Activated CD8-positive, alpha-beta memory T cell treated with anti-CD3 and anti-CD28 coated beads for 24 hours (primary cell): ENCODE results near the gene SCT.

ENCODE experiments used
- DNase-seq: peaks from one replicate; pipeline ENCODE4 v3.0.0-alpha.2; 2020

Gene SCT

DNA sequence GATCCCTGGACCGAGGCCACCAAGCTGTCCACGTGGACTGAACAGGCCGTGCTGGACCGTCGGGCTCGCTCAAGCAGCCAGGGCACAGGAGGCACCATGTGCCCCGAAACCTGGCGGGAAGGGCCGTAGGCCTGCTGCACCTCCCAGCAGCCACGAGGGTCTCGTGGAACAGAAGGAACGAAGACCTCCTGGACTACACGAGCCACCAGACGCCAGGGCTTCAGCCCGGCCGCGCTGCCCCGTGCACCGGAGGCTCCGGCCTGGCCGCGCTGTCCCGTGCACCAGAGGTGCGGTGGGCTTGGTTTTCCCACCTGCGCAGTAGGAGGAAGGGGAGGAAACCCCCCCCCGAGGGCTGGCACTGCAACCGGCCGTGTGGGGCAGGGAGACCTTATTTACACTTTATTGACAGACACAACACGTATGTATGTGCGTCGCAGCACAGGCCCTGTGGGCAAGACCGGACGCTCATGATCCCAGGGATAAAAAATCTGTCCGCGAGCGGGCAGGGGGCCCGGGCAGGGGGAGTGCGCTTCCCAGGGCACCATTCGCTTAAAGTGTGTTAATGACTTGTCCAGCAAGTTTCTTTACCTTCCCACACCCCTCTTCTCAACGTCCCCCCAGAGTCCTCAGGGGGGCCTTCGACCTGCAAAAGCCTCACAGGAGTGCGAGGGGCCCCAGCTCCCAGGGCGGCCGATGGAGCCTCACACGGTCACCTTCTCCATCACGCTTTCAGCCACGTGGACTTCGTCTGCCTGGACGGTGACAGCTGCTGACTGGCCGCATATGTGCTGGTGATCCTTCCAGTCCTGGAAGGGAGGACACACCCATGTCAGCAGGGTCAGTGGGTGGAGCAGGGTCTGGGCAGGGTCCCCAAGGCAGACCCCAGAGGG is 17.1 kb upstream of the SCT start:
- DNase-seq = no peak

DNA sequence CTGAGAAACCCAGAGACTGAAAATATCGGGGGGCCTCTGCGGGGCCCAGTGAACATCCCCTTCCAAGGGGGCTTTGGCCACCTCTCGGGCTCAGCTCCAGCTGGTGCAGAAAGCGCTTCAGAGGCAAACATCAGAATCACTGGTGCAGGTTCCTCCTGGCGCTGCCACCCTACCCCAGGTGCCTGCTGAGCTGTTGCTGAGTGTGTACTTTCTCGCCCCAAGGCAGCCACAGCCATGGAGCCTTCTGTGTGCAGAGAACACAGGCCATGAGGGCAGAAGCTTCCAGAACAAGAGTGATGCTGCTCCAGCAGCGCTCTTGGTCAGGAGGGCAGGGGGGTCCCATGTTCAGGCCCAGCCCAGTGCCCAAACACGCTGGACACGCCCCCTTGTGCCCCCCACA is 16.4 kb upstream of the SCT start:
- DNase-seq = no peak

DNA sequence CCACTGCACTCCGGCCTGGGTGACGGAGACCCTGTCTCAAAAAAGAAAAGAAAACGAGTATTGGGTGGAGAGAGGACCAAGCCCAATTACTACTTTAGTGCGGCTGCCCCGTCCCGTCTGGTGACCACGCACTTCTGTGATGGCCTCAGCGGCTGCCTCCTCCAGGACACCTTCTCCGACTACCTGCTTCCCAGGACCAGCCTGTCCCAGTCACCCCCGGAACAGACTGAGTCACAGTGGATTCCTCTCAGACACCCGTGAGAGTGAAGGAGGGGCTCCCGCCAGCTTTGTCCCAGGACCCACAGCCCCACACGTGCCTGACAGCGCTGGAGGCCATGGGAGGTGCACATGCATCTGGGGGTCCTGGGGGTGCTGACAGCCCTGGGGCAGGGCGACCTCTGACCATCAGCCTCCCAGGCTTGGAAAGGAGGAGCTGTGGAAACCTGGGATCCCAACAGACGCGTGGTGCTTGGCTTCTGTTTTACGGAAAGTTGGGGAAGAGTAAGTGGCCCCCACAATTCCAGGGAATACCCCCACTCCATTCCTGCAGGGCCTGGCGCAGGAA is 14.9 kb upstream of the SCT start:
- no peak for DNase-seq

DNA sequence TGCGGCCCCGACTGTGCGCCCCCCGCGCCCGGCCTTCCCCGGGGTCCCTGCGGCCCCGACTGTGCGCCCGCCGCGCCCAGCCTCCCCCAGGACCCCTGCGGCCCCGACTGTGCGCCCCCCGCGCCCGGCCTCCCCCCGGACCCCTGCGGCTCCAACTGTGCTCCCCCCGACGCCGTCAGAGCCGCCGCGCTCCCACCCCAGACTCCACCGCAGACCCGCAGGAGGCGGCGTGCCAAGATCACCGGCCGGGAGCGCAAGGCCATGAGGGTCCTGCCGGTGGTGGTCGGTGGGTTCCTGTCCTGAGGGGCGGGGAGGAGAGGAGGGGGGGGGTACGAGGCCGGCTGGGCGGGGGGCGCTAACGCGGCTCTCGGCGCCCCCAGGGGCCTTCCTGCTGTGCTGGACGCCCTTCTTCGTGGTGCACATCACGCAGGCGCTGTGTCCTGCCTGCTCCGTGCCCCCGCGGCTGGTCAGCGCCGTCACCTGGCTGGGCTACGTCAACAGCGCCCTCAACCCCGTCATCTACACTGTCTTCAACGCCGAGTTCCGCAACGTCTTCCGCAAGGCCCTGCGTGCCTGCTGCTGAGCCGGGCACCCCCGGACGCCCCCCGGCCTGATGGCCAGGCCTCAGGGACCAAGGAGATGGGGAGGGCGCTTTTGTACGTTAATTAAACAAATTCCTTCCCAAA is 13.2 kb upstream of the SCT start:
- DNase-seq = peak; percentile 61

DNA sequence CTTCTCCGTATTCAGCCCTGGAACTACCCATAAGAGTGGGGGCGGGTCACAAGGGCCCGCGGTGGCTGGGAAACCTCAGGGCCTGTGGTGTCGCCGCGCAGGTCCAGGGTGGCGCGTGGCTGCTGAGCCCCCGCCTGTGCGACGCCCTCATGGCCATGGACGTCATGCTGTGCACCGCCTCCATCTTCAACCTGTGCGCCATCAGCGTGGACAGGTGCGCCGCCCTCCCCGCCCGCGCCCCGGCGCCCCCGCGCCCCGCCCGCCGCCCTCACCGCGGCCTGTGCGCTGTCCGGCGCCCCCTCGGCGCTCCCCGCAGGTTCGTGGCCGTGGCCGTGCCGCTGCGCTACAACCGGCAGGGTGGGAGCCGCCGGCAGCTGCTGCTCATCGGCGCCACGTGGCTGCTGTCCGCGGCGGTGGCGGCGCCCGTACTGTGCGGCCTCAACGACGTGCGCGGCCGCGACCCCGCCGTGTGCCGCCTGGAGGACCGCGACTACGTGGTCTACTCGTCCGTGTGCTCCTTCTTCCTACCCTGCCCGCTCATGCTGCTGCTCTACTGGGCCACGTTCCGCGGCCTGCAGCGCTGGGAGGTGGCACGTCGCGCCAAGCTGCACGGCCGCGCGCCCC is 12.5 kb upstream of the SCT start:
- DNase-seq = peak; percentile 66

DNA sequence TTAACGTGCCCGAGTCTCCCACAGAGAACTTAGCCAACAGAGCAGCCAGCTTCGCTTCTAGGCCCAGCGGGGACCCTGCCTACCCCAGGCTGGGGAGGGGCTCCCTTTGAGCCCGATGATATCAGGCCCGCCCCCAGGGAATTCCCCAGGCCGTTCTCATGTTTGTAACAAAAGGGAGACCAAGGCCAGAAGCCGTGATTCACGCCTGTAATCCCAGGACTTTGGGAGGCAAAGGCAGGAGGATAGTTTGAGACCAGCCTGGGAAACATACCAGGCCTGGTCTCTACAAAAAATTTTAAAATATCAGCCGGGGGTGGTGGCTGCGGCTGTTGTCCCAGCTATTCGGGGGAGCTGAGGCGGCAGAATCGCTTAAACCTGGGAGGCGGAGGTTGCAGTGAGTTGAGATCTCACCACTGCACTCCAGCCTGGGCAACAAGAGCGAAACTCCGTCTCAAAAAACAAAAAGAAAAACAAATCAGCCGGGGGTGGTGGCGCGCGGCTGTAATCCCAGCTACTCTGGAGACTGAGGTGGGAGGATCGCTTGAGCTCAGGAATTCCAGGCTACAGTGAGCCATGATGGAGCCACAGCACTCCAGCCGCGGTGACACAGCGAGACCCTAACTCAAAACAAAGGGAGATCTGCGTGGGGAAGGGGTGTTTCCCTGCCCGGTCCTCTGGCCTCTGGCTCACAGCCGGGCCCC is 11.8 kb upstream of the SCT start:
- DNase-seq = peak; percentile 55

DNA sequence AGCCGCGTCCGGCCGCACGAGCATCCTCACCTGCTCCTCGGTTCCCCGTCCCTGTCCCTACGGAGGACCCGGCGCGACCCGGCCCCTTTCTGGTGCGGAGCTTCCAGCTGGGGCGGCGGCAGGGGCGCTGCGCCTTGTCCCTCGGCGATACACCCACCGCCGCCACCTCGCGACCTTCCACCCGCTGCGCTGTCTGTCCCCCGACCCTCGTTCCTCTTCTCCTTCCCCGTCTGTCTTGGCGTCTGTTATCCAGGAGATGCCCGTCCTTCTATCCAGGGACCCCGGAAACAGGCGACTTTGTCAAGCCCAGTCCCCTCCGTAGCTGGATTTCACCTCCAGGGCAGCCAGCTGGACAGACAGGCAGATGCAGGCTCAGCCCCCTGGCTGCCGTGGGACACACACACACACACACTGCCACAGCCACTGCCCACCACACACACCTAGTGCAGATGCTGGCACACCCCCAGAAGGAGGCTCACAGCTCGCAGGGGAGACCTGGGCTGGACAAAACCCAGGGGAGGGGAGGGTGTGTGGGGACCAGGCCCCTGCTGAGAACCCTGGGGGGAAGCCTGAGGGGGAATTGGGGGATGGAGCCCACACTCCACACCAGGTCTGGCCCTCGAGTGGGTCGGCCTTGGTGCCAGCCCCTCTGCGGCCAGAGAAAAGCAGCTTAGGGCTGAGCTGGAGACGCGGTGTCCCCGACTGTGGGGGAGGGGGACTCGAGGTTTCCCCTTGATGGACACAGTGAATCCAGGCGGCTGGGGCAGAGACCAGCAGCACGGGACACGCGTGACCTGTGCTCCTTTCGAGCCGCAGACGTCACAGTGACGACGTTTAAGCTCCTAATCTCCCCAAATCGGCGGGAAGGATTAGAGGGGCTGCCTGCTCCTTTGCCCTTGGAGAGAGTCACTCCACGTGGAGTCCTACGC is 10.9 kb upstream of the SCT start:
- DNase-seq = peak; percentile 60

DNA sequence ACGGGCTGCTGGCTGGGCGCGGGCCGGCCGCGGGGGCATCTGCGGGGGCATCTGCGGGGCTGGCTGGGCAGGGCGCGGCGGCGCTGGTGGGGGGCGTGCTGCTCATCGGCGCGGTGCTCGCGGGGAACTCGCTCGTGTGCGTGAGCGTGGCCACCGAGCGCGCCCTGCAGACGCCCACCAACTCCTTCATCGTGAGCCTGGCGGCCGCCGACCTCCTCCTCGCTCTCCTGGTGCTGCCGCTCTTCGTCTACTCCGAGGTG is 10.3 kb upstream of the SCT start:
- no peak for DNase-seq

DNA sequence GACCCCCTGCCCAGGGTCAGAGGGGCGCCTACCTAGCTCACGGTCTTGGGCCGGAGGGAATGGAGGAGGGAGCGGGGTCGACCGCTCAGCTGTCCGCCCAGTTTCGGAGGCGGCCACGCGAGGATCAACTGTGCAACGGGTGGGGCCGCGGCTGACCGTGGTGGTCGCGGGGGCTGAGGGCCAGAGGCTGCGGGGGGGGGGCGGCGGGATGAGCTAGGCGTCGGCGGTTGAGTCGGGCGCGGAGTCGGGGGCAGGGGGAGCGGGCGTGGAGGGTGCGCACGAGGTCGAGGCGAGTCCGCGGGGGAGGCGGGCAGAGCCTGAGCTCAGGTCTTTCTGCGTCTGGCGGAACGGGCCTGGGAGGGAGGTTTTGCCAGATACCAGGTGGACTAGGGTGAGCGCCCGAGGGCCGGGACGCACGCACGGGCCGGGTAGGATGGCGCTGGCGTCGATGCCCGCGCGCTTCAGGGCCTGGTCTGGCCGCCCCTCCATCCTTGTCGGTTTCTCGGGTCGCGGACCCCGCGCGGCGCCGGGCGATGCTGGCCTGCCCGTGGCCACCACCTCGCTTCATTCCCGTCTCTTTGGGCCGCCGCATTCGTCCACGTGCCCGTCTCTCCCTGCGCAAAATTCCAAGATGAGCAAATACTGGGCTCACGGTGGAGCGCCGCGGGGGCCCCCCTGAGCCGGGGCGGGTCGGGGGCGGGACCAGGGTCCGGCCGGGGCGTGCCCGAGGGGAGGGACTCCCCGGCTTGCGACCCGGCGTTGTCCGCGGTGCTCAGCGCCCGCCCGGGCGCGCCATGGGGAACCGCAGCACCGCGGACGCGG is 9.7 kb upstream of the SCT start, which contains the start of gene DRD4:
TSS of gene DRD4 (plus strand) at position 759 of the 822 bp plus-strand sequence. CDS start at position 795, 36 bp downstream.
- peak; percentile 56 for DNase-seq

DNA sequence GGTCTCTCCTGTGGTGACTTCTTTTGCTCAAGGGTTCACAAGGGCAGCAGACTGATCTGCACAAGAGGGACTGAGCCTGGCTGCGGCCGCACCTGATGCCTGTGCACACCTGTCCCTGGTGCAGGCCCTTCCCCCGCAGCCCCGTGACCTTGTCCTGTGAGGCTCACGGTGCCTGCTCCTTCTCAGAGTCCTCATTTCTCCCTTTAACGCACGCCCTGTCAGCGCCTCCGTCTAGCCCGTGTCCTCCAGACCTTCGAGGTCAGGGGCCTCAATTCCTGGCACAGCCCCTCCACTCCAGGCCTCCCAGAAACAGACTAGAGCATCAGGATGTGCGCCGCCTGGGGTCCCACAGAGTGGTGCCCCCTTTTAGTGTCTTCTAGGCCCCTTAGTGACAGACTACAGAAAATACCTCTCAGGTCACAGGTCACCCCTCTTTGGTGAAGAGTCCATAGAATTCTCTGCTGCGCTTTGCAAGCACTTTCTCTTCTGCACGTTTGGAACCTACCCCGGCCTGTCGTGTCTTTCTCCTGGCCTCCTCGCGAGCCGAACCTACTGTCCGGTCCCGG is 9.0 kb upstream of the SCT start:
- DNase-seq = peak; percentile 56

DNA sequence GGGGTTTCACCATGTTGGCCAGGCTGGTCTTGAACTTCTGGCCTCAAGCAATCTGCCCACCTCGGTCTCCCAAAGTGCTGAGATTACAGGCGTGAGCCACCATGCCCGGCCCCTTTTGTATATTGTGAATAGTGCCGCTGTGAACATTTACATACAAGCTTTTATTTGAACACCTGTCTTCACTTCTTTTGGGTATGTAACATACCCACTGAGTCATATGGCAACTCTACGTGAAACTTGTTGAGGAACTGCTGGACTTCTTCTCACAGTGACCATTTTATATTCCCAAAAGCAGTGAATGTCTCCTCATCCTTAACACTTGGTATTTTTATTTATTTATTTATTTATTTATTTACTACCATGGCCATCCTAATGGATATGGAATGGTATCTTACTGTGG is 3.9 kb upstream of the SCT start:
- DNase-seq = no peak

DNA sequence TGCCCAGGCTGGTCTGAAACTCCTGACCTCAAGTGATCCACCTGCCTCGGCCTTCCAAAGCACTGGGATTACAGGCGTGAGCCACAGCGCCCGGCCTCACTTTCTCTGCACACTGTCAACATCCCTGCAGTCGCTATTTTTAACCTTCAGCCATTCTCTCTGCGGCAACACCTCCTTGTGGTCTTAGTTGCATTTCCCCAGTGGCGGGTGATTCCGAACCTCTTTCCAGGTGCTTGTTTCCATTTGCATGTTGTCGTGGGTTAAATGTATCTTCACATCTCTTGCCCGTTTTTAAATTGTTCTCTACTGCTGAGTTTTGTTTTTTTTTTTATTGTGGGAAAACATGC is 2.2 kb upstream of the SCT start:
- DNase-seq = no peak

DNA sequence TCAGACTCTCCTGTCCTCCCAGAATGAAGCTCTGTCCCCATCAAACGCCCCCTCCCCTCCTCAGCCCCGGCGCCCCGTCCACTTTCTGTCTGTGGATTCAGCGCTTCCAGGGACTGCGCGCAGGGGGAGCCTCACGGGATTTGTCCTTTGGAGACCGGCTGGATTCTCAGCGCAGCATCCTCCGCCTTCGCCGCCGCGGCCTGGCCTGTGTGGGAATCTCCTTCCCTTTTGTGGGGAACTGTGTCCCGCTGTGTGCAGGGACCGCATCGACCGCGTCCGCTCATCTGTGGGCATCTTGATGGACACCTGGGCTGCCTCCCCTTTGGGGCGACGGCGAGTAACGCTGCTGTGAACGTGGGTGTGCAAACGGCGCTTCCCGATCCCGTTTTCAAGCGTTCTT is 1.1 kb upstream of the SCT start:
- no peak for DNase-seq

DNA sequence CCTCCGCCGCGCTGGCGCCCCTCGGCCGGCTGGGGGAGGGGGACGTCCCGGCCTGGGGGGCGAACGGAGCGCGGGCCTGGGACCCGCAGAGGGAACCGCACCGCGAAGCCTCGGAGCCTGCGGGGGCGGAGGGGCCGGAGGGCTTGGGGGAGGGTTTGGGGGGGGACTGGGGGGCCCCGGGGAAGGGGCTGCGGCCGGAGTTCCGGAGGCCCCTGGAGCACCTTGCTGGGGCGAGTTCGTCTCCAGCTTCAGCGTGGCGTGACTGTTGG is 261 bp upstream of the SCT start:
- DNase-seq = no peak

DNA sequence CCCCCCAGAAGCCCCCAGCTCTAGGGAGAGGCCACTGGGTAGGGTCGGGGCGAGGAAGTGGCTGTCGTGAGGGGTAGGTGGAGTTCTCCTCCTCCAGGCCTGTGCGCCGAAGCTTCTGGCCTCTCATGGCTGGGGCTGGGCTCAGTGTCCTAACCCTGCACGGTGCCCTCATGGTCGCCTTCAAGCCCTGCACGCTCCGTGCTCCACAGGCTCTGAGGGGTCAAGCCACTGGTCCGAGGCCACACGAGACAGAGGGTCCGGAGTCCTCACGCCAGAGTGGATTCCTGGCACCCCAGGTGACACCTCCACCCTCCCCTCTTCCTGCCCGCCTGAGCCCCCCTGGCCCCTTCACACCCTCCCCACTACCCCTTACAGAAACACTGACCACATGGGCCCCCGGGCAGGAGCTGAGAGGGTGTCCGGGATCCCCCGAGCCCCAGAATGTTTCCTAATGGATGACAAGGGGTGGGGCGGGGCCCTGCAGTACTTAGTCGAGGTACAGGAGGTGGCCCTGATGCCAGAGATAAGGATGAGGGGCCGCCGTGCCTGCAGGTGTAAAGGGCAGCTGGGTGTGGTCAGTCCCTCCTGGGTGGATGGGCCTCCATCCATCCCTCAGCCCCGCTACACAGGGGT is 1.2 kb downstream of the SCT start:
- no peak for DNase-seq

DNA sequence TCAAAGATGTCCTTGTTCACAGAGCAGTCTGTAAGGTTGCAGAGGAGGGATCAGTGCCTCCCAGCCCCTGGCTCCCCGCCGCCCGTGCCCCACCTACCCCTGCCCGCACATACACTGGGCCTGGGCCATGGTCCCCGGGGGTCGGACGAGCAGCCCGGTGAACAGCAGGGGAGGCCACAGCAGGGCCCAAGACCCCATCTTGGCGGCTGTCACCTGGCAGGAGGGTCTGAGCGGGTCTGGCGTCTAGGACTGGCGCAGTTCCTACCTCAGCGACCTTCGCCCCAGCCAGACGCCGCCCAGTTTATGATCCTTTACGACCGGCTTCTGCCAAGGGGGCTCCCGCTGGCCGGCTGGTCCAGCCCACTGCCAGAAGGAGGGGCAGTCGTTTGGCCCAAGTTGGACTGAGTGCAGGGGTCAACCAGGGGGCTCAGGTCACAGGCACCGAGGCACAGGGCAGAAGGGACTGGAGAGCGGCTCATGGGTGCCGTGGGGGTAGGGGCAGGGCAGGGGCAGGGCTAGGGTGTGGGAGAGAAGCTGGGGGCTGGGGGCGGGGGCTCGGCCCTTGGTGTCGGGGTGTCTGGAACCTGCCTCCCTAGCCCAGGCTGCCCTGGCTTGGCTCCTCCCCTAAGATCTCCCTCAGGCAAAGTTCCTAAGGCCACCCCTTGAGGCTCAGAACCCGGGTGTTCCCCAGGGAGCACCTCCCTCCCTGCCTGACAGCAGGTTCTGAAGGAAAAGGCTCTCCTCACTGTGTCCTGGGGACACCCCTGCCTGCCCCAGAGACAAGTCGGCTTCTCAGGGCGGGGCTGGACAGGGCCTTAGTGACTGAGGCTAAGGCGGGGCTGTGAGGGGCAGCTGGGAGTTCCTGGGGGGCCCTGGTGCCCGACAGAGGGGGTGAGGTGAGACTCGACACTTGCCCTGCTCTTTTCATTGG is 2.0 kb downstream of the SCT start, which contains the start of gene CDHR5:
TSS of gene CDHR5 (minus strand) at position 251 of the 931 bp plus-strand sequence. CDS start at position 198, 53 bp downstream.
- DNase-seq = no peak

DNA sequence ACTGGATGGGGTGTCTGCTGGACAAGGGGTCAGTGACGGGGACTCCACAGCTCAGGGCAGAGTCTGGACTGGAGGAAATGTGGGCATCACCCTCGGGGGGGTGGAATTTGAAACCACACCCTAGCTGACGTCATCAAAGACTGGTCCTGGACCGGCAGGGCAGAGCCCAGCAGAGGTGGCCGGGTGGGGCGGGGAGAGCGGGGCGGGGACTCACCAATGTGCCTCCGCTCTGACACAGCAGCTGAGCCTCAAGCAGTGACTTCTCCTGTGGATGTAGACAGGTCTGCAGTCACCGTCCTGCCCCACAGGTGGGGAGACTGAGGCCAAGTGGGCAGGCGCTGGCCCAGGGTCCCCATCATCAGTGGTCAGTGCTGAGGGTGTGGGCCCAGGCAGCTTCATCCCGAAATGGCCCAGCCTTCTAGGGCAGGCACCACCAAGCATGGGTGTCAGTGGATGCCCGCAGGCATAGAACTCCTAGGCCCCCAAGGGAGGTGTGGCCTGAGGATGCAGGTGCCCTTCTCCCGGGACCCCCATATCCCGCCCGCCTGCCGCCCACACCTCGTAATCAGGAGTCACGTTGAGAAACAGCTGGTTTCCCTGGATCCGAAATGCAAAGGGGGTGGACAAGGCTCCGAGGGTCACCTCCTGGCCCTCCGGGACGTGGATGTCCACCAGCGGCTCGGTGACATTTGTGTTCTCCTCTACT is 2.8 kb downstream of the SCT start:
- DNase-seq = no peak

DNA sequence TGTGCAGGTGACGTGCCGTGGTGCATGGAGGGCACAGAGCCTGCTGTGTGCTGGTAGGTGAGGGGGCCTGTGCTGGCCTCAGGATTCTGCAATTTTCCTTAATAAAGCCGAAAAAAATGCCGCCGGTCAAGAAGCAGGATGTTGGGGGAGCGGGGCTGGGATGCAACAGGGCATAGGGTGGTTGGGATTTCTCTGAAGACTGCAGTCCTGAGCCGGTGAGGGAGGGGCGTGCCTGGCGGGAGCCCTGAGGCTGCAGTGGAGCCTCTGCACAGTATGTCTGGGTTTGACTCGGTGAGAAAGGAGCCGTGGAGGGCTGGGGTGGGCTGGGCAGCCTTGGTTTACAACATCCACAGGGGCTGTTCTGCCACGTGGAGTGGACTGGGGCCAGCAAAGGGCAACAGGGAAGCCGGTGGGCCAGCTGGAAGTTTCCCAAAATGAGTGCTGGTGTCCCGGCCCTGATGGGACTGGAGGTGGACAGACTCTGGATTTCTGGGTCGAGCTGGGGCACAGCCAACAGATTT is 3.6 kb downstream of the SCT start:
- no peak for DNase-seq
